COLO668 (cell line): Measurements from ENCODE around the gene GABARAP.

ENCODE experiments used
- DNase-seq: peaks from one replicate; lab custom pipeline; 2025; ENCODE audit not compliant: unreplicated experiment; lab: John Stamatoyannopoulos, UW

Gene GABARAP

DNA sequence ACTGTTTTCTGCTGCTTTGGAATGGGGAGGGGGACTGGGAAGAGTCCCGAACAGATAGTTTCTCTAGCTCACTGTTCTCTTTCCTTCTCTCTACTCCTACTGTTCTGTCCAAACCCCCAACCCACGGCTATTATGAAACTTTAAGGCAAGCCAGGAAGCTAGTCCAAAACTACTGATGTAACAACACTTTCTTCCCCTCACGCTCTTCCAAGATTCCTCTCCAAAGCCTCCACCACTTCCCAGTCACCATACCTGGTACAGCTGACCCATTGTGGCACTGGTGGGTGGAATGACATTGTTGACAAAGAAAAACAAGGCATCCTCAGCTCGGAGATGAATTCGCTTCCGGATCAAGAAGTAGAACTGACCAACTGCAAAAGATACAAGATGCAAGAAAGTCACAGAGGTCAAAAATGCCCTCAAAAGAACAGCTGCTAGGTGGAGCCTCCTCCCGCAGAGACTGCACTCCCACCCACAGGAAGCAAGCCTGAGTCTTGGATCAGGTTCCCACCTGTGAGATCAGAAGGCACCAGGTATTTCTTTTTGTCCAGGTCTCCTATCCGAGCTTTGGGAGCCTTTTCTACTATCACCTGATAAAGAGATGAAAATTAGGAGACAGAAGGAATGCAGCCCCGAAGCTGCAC is 1.0 kb downstream of the GABARAP start:
- peak; percentile 26 for DNase-seq

DNA sequence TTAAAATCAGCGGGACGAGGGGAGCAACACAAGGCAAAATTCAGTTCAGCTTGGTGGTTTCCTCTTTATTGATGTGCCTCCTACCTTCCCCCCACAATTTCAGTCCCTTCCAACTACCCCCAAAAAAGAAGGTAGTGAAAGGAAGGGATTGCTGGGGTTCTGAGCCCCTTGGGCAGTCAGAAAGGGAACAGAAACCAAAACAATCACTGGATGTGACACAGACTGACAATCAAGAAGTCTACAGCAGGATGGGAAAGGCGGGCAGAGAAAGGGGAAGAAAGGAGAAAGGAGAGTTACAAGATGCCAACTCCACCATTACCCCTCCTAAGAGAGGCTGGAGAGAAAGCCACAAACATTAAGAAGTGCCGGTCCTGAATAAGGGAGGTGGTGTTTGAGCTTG is 1.9 kb downstream of the GABARAP start:
- no peak for DNase-seq

DNA sequence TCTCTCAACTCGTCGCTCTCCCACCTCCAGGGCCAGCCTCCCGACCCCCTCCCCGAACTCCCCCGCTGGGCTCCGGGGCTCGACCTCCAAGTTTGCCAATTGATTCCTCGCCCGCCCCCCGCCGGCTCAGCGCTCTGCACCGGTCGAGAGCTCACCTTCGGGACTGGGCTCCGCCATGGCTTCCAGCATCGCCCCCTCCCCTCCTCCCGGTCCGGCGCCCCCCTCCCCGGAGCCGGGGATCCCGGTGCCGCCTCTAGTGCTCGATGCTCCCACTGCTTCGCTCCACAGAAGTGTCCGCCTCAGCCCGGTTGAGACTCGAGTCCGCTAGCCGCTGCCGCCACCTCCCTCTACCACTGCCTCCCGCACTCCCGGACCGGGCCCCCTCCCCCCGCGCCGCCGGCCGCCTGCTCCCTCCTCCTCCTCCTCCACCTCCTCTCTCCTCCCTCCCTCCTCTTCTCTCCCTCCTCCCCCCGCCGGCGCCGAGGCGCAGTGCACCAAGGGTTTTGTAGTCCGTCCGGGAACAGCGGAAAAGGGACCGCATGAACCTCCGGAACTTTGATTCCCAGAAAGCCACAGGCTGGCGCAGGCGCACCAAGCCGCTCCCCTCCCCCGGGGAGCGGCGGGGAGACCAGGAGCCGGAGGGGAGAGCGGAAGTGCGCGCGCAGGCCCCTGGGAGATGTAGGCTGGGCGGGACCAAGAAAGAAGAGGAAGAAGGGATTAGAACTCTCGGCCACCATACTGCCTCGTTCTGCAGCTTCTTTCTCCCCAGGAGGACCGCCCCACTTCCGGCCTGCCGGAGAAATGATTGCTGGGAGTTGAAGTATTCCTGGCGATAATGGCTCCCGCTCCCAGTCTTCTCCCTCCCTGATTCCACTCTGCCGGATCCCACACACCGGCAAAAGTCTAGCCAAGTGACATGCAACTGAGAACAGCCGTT is 2.9 kb downstream of the GABARAP start, which contains the start of gene PHF23:
Gene PHF23 (minus strand): TSS at position 367 of the 937 bp plus-strand sequence. CDS start 178 bp downstream, at position 189.
- DNase-seq: peak; percentile 96

DNA sequence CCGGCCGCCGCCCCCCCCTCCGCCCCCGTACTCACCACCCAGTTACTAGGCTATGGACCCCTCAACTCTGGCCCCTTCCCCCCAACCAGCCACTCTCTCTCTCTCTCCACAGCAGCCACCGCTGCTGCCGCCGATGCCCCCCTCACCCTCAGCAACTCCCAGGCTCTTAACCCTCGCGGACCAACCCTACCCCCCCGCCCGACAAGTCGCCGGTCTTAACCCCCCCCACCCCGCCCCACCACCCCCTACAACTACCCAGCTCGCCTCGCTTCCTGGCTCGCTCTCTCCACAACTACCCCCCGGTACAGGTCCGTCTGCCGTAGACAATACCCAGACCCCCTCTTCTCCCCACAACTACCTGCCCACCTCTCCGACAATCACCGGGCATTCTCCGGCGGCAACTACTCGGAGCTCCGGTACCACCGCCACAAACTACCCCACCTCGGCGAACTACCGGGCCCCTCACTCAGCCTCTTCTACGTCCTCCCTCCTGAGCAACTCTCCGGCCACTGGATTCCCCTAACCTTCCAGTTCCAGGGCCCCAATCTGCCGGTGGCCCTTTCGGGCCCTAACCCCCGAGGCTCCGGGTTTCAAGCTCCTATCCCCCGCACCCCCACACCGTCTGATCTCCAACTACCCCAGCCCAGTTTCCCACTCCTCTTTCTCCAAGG is 3.7 kb downstream of the GABARAP start:
- DNase-seq: peak; percentile 22

DNA sequence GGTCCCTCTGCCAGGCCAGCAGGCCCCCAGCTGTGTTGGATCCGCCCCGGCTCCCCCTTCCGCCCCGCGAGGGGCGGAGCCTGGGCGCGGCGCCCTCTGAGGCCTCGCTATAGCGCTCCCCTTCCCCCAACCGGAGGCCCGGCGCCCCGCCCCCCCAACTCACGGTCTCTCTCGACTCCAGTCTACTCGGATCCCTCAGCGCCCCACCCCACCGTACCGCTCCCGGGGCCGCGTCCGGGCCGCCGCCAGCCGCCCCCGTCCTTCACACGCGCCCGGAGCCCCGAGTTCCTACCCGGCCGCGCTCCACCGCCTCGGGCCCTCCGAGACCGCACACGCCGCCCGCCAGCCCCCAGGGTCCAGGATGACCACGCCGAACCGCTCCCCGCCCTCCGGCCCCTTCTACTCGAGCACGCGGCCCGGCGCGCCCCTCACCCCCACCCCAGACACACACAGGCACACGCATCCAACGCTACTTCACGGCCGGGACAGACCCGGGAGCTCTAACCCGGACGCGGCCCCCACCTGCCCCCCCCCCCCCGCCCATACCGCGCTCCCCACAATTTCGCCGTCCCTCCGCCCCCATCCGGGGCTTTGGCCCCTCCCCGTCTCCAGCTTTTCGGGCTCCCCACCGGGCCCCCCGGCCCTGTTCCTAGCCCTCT is 4.4 kb downstream of the GABARAP start:
- peak; percentile 64 for DNase-seq

DNA sequence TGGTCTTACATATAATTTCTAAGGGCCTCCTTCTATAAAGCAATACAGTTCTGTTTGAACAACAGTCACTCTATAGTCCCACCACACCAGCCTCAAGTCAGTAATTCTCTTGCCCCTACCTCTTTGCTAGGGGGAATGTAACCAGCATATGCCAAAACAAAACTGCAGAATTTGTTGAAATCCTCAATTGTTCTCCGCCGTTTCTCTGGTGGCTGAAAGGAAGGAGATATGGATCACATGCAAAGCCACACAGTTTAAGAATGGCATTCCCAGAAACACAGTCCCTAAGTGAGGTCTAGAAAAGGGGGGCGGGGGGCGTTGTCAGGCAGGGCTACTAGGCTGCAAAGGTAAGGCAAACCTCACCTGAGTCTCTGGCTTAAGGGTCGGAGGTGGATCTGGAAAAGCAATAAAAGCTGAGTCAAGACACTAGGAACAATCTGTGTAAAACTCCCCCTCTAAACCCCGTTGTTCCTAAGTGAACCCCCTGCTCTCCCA is 4.9 kb downstream of the GABARAP start:
- no peak for DNase-seq

DNA sequence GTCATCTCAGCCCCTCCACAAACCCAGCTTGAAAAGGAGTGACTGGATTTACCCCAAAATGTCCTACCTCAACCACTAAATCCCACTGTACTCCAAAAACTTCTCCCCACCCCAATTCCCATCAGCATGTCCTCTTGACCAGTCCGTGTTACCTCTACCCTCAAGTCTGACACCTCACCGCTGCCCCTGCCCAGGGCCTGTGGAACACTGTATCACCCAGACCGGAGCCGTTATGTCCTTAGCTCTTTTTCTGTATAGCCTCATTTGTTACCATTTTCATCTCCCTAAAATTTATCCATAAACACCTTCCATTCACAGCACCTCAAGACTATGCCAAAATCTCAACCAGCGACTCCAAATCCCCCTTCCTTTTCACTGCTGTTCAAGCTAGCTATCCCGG is 5.4 kb downstream of the GABARAP start:
- no peak for DNase-seq

DNA sequence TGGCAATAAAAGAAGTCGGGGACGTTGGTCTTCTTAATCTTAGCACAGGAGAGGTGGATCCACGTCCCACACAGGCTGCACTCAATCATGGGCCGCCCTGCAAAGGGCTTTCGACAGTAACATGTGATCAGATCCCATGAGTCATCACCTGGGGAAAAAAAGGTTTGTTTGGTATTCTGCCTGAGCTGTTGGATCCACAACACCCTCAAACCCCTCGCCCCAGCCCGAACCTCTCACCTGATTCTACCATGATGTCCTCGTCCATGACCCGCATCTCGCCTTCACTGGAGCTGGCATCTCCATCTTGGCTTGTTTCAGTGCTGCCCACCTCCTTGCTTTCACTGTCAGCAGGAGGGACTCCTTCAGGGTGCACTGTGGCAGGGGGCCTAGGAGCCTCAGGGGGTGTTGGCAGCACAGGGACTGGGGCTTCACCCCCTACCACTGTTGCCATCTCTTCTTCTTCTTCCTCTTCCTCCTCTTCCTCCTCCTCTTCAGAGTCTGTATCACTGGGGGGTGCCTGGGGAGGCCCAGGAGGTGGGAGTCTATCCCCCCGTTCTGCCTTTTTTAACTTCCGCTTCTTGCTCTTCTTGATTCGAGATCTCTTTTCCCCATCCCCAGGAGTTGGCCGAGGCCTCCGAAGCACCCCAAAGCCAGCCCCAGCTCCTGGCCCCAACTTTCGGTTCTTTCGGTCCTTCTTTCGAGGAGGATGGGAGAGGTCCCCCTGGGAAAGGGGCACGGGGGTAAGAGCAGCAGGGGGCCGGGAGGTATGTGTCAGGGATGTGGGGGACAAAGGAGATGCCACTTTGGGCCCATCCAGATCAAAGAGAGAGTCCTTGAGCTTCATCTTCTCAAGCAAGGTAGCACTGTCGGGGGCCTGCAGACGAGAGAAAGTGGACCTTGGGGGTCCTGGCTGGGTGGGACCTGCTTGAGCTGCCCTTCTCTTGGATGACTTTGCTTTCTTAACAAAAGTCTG is 6.3 kb downstream of the GABARAP start:
- DNase-seq: no peak

DNA sequence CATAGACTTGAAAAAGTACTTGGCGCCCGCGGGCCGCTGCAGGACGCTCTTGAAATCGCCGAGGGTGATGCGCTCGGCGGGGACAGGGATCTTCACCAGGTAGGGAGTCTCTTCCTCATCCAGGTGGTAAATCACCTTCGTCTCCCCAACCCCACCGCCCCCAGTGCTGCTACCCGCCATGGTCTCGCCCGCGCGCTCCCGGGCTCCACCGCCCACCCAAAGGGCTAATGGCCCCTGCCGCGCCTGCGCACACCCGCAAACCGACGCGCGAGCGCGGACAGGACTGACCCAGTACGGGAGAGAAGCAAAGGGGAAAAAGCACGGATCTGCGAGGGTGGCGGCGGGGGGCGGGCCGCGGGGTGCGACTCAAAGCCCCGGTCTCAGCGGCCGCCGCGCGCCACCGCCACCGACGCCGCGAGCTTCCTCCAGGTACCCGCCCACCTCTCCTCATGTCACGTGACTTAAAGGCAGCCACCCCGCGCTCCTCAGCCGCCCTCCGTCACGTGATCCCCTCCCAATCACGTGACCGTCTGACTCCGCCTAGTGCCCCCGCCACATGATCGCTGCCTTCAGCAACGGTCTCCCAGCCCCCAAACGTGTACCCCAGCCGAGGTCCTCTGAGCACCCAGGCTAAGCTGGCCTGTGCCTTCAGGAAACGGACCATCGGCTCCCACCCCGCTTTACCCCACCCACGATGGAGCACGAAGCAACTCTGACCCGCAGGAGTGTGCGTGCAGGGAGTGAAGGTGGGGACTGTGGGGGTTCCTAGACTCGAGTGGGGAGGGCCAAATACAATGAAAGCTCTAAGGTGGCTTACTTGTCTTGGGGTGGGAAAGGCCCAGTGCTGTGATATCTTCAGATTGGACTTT is 7.9 kb downstream of the GABARAP start, which contains the start of gene DVL2:
Gene DVL2 (minus strand): TSS at position 435 of the 869 bp plus-strand sequence. CDS start 255 bp downstream, at position 180.
- DNase-seq: peak; percentile 87

DNA sequence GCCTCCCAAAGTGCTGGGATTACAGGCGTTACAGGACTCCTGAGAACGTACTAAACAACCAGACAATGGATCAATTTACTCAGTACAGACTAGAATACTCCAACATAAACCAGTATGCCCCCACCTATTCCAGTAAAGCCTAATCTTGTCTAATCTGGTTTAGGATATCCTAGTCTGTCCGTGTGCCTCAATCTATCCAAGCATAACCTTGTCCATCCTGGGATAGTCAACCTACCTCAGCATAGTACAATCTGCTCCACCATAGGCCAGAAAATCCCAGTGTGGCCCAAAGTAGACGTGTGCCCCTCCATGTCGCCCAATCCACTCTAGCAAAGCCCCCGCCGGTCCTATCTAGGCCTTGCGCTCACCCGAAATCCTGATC is 8.6 kb downstream of the GABARAP start:
- no peak for DNase-seq

DNA sequence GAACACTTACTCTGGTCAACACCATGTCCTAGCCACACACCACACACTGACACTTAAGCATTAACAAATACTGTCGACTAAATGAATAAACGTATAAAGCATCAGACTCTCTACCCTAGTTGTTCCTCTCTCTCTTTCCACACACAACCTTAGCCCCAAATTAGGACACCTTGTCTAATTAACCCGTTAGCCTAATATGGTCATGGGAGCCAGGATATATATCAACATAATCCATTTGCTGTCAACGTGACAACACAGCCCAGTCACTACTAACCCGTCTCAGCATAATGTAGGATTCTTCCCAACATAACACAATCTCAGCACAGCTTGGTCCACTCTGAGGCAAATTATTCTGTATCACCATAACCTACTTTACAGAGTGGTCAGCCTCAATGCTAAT is 10.1 kb downstream of the GABARAP start:
- no peak for DNase-seq

DNA sequence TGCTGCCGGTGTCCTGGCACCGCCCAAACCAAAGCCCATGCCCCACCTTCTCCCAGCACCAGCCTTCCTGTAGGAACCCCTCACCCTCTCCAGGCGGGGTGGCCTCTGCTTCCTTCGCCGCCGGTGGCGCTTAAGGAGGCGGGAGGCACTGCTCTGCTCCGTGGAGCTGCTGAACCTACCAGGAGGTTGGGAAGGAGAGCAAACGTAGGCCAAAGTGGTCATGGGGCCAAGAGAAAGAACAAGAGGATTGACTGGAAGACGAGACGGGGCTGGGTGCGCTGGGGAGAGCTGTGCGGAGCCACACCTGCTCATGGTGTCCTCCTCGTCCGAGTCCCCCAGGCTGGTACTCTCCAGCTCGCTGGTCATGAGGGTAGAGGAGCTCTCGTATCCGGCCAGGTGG is 12.7 kb downstream of the GABARAP start:
- DNase-seq: no peak

DNA sequence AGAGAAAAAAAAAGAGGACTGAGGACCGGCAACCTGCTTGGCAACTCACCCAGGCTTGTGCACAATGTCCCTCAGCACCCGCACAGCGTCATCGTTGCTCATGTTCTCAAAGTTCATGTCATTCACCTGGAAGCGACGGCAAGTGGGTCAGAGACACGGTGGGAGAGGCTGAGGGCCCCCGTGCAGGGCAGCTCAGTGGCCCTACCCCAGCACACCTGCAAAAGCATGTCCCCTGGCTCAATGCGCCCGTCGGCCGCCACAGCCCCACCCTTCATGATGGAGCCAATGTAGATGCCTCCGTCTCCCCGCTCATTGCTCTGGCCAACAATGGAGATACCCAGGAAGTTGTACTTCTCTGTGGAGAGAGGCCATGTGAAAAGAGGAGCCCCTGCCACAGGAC is 13.3 kb downstream of the GABARAP start:
- no peak for DNase-seq

DNA sequence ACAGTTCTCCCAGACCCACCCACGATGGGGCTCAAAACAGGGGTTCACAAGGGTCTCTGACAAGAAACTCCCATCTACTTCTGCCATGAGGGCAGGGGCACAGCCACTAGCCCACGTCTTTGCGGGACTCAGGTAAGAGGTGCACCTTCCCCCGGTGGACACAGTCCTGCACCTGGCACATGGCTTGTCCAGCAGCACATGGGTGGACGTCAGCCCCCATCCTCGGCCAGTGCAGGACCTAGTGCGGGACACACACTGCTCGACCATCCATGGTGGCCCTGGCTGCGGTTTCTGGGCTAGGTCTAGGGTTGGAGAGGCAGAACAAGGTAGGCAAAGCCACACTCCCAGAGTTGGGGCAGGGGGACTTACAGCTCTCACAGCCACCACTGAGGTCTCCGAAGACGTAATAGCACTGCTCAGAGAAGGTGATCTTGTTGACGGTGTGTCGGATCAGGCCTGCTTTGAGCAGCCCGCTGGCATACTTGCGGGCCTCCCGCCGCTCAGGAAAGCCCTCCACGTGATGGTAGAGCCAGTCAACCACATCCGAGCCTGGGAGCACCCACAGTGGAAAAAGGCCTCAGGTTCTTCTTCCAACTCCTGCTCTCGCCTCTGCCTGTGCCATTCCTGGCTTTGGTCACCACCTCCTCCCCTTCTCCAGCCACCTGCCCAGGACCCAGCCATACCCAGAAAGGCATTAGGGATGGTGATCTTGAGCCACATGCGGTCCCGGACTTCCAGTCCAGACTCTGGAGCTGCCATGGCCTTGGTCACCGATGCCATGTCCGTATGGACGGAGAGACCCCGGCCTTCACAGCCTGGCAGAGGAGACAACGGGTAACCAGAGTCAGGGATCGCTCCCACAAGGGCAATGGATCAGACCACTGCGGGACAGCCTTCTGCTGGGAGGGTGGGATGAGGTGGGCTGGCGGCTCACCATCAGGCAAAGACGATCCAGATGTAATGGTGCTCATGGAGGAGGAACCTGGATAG is 15.2 kb downstream of the GABARAP start:
- DNase-seq: no peak

DNA sequence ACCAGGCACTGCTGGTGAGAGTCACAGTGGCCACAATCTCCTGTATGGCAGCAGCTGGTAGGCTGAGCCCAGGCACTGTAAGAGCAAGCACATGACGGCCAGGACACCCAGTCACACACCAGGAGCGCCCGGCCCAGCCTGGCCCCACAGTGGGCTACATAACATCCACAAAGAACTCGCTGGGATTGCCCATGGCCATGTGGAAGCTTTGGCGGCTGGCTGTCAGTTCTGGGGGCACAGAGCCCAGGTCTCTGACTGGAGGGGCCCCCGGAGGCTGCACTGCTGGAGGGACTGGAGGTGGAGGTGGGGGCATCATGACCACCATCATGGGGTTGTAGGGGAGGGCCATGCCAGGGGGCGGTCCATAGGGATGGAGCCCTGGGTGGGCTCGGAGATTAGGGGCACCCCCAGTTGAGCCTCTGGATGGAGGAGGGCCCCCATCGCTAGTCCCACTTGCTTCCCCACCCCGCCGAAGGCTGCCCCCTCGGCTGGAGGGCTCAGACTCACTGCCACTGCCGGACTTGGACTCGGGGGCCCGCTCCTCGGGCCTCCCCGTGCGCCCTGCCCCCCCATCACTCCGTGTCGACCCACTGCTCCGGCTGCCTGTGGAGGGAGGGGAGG is 16.4 kb downstream of the GABARAP start:
- no peak for DNase-seq

DNA sequence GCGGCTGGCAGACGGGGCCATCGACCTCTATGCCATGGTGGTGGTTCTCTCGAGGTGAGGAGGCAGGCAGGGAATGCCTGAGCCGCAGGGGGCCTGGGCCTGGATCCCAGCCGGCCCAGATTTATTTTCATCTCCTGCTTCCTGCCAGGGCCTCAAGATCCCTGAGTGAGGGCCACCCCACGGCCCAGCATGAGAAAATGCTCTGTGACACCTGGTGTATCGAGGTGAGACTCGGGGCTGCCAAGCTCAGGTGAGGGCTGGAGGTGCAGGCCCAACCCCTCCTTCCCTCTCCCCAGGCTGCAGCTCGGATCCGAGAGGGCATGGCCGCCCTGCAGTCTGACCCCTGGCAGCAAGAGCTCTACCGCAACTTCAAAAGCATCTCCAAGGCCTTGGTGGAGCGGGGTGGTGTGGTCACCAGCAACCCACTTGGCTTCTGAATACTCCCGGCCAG is 17.6 kb downstream of the GABARAP start:
- DNase-seq: no peak

DNA sequence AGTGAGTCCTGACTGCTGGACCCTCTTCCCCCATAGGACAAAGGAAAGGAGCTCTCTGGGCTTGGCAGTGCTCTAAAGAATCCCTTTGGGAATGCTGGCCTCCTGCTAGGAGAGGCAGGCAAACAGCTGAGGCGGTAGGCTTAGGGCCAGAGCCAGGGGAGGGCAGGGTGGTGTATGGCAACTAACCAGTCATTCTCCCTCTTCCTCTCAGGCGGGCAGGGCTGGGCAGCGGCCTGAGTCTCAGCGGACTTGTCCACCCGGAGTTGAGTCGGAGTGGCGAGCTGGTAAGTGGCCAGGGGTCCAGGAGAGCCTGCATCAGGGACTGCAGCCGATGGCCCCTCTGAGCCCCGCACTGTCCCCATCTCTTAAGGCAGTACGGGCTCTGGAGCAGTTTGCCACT is 18.1 kb downstream of the GABARAP start:
- DNase-seq: no peak
